ENCODE measurements around the gene FKBP5. TPM values are rescaled to one million over a fixed set of nuclear protein-coding genes. Genes with fewer than 3 reads are reported as not detected.

Gene FKBP5
- total RNA-seq, 1 donor from 2014 or later = 17.1 TPM

- H3K27ac Mint-ChIP-seq = no peak overlapping the region
- intact Hi-C loops (cut with micrococcal nuclease) = no loop called here
These were observed 81.0 kb downstream of the FKBP5 start for GRCh38 chr6:35607517-35608233.

GRCh38 chr6:35605600-35605999, 83.1 kb downstream of the FKBP5 start:
- H3K4me3 Mint-ChIP-seq = no peak overlapping the region
- POLR2A ChIA-PET = no interaction called here

More at GRCh38 chr6:35607517-35608233, 81.0 kb downstream of the FKBP5 start:
- POLR2A ChIA-PET = no interaction called here
- Mint-ChIP-seq H3K4me1 (peaks cover 13% of the 10 kb centered on the region), H3K27me3 (no peaks in the 10 kb centered on the region), H3K4me3 (no peak overlapping the region), H3K36me3 (ENCODE audit: low read depth) (peaks cover 11% of the 10 kb centered on the region), H3K9me3 (no peaks in the 10 kb centered on the region)
- TF ChIP-seq, protein P1, sequence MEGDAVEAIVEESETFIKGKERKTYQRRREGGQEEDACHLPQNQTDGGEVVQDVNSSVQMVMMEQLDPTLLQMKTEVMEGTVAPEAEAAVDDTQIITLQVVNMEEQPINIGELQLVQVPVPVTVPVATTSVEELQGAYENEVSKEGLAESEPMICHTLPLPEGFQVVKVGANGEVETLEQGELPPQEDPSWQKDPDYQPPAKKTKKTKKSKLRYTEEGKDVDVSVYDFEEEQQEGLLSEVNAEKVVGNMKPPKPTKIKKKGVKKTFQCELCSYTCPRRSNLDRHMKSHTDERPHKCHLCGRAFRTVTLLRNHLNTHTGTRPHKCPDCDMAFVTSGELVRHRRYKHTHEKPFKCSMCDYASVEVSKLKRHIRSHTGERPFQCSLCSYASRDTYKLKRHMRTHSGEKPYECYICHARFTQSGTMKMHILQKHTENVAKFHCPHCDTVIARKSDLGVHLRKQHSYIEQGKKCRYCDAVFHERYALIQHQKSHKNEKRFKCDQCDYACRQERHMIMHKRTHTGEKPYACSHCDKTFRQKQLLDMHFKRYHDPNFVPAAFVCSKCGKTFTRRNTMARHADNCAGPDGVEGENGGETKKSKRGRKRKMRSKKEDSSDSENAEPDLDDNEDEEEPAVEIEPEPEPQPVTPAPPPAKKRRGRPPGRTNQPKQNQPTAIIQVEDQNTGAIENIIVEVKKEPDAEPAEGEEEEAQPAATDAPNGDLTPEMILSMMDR (IDR thresholded peaks at IDR 0.05) = no peak
- CTCF ChIA-PET = no interaction called here
- ATAC-seq (ENCODE audit: low read depth) (no peak), DNase-seq (no peak)

DNA sequence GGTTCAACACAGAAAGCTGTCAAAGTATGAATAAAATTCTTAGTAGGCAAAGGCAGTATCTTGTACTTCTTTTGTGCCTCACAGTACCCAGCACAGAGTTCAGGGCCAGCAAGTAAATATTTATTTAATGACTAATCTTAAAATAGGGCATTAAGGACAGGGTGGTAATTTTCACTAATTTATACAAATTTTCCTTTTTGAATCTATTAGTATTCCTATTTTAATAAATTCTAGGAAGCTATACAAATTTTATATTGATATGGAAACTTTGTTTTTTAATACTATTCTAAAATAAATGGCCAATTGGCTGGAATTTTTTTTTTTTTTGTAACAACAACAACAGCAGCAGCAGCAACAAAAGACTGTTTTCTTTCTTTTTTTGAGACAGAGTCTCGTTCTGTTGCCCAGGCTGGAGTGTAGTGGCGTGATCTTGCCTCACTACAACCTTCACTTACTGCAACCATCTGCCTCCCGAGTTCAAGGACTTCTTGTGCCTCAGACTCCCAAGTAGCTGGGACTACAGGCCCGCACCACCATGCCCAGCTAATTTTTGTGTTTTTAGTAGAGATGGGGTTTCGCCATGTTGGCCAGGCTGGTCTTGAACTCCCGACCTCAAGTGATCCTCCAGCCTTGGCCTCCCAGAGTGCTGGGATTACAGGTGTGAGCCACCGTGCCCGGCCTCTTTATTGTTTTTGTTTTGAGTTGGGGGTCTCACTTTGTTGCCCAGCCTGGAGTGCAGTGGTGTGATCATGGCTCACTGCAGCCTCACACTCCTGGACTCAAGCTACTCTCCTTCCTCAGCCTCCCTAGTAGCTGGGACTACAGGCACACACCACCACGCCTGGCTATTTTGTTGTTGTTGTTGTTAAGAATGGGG, 85.2 kb downstream of the FKBP5 start:
- no peak for DNase-seq
- POLR2A ChIA-PET = interaction anchor here (0.7 kb wide), 2 partner anchors 131 to 224 kb away, joined by 3 read pairs; no protein-coding TSS in a partner anchor
- no peak for ATAC-seq (ENCODE audit: low read depth)
- Mint-ChIP-seq H3K36me3 (ENCODE audit: low read depth) (no peaks in the 10 kb centered on the region), H3K4me3 (no peak overlapping the region), H3K9me3 (no peaks in the 10 kb centered on the region), H3K4me1 (peaks cover 40% of the 10 kb centered on the region), H3K27me3 (no peaks in the 10 kb centered on the region), H3K27ac (no peak overlapping the region)
- TF ChIP-seq, protein P1 (IDR thresholded peaks at IDR 0.05) = no peak
- CTCF ChIA-PET = interaction anchor here (0.8 to 3.1 kb wide), 2 partner anchors 19 to 133 kb away, joined by 3 to 16 read pairs; partner anchors contain the start of gene ARMC12
- intact Hi-C loops (cut with micrococcal nuclease) = loop anchor here (5.0 kb wide), 1 partner anchor 134 kb away; the partner anchor contains the start of gene ARMC12

More at GRCh38 chr6:35605600-35605999, 83.1 kb downstream of the FKBP5 start:
- TF ChIP-seq, protein P1 (IDR thresholded peaks at IDR 0.05) = no peak
- no peaks in the 10 kb centered on the region for H3K36me3 Mint-ChIP-seq (ENCODE audit: low read depth)
- DNase-seq (no peak), ATAC-seq (ENCODE audit: low read depth) (no peak)
- H3K27me3 Mint-ChIP-seq = no peaks in the 10 kb centered on the region
- no peaks in the 10 kb centered on the region for H3K9me3 Mint-ChIP-seq
- no peak overlapping the region for H3K27ac Mint-ChIP-seq
- peaks cover 34% of the 10 kb centered on the region for H3K4me1 Mint-ChIP-seq
- CTCF ChIA-PET = no interaction called here
- intact Hi-C loops (cut with micrococcal nuclease) = no loop called here

DNA sequence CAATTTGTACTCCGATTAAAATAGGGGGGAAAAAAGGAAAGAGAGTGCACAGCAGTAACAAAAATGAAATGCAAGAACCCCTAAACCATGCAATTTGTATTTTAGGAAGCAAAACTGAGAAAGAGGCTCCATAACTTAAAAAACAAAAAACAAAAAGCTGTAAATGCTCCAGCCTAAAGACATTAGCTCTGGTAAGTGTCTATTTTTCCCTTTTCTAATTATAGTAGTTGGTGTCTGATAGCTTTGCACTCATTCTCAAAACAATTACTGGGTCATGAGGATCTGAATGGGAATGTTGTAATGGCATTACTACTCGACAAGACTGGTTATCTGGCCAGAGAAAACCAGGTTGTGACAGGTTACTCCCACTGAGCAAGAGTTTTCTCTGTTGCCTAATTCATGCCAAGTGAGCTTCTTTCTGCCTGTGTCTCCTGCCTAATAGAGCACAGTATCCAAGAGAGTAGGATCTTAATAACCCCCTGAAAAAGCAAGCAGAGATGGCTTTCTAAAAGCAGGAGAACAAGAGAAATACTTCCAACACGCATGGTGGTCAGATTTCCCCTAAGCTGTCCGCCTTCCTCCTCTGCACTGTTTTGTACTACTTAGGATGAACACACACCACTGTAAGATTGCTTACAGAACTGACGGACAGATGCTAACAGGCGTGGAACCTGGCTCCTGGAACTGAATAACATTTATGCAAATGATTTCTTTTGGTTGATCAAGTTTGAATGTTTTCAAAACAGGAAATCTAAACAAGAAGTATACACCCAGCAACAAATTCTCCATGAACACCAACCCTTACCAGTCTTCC, 86.4 kb downstream of the FKBP5 start:
- TF ChIP-seq, protein P1 (IDR thresholded peaks at IDR 0.05) = no peak
- ATAC-seq (ENCODE audit: low read depth) (no peak), DNase-seq (no peak)
- Mint-ChIP-seq H3K27ac (peak overlapping the region; percentile 37), H3K4me3 (peak overlapping the region; percentile 16), H3K9me3 (no peaks in the 10 kb centered on the region), H3K27me3 (no peaks in the 10 kb centered on the region), H3K4me1 (peaks cover 40% of the 10 kb centered on the region), H3K36me3 (ENCODE audit: low read depth) (no peaks in the 10 kb centered on the region)
- intact Hi-C loops (cut with micrococcal nuclease) = loop anchor here (5.0 kb wide), 1 partner anchor 135 kb away; the partner anchor contains the start of gene ARMC12
- CTCF ChIA-PET = interaction anchor here (1.0 to 3.1 kb wide), 2 partner anchors 85 to 134 kb away, joined by 4 to 16 read pairs; partner anchors contain the start of gene ARMC12
- POLR2A ChIA-PET = no interaction called here

Measured in activated B cell treated with CpG ODN at 0.5 μM for 24 hours (primary cell).